ENCODE results near the gene C1orf21. TPM values are rescaled to one million over a fixed set of nuclear protein-coding genes. Genes with fewer than 3 reads are reported as not detected.

The C1orf21 gene
- total and polyA plus RNA-seq, 2 of the 4 experiments (the other 2 are of a cell fraction) = 6.4 to 9.9 TPM

DNA sequence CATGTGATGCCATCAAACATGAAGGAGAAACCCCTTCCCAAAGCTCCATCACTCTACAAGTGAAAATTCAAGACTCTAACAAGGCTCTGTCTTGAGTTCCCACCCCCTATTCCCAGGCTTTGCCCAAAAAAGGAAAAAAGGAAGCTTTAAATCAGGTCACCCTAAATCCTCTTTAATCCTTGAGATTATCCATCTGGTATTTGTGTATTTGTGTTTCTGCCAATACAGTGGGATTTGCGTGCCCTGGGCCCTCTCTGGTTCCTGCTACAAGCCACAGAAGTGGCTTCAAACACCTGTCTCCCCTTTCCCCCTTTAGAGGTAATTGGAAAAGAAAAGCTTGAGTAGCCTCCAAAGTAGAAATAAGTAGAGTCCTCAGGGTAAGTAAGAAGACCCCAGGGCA, 247.5 kb downstream of the C1orf21 start:
- POLR2A ChIA-PET (ENCODE audit: unreplicated experiment) = no interaction called here

More for the DNA sequence above, 247.5 kb downstream of the C1orf21 start:
- Histone ChIP-seq H2BK5ac (ENCODE audit: low read depth, low read length, poor library complexity, severe bottlenecking) (no peak overlapping the region), H2AK5ac (ENCODE audit: low read depth, low read length) (no peak overlapping the region), H3K56ac (ENCODE audit: extremely low read depth, insufficient read depth, low read length) (no peak overlapping the region), H2AFZ (replicated peaks; ENCODE audit: low read length, poor library complexity) (no peak overlapping the region), H2AK9ac (replicated peaks; ENCODE audit: low read depth, low read length, poor library complexity) (no peak overlapping the region), H3K9me3 (ENCODE audit: control insufficient read depth, insufficient read depth, low read length) (no peaks in the 10 kb centered on the region), H4K91ac (ENCODE audit: insufficient read depth, low read depth, low read length) (no peak overlapping the region), H3K27ac (ENCODE audit: insufficient read depth, low read length) (no peak overlapping the region), H2BK15ac (ENCODE audit: low read depth, low read length) (no peak overlapping the region), H3K14ac (replicated peaks; ENCODE audit: low read depth, low read length) (no peak overlapping the region), H3K4me2 (ENCODE audit: low read depth, low read length) (no peak overlapping the region), H3K9ac (ENCODE audit: low read depth, low read length) (no peak overlapping the region), H4K8ac (ENCODE audit: low read depth in 2 of 2, low read length in 2 of 2) (no peak overlapping the region), H3K27me3 (ENCODE audit: control insufficient read depth, insufficient read depth, low read length) (no peaks in the 10 kb centered on the region; the same call in 1 of the 2 replicates), H3K18ac (ENCODE audit: low read depth, low read length) (no peak overlapping the region), H3K36me3 (ENCODE audit: control insufficient read depth, insufficient read depth, low read length) (no peaks in the 10 kb centered on the region), H2BK120ac (ENCODE audit: low read depth, low read length) (no peak overlapping the region), H3K4me1 (ENCODE audit: control insufficient read depth, insufficient read depth, low read length) (no peaks in the 10 kb centered on the region), H3K4me3 (ENCODE audit: insufficient read depth, low read depth, low read length) (no peak overlapping the region), H3K23ac (ENCODE audit: low read depth, low read length) (no peak overlapping the region), H2BK20ac (ENCODE audit: low read depth, low read length) (no peak overlapping the region), H4K20me1 (ENCODE audit: insufficient read depth, low read length) (no peaks in the 10 kb centered on the region), H4K5ac (ENCODE audit: low read depth, low read length) (no peak overlapping the region), H3K4ac (ENCODE audit: low read depth, low read length) (no peak overlapping the region), H3K9me1 (ENCODE audit: insufficient read depth, low read length) (no peaks in the 10 kb centered on the region), H3K79me1 (ENCODE audit: low read depth in 1 of 2, low read length in 2 of 2) (no peaks in the 10 kb centered on the region)
- dilution Hi-C loops (cut with HindIII; ENCODE audit: low sequenced_read_pairs, unreplicated experiment) (no loop called here), intact Hi-C loops (cut with micrococcal nuclease) (no loop called here), in situ Hi-C loops (cut with MboI; ENCODE audit: low sequenced_read_pairs) (no loop called here)
- CTCF ChIA-PET = no interaction called here
- no peak for TF ChIP-seq CHD1 (IDR thresholded peaks at IDR 0.05; ENCODE audit: low read depth, low read length)
- TF ChIP-seq, protein P1, sequence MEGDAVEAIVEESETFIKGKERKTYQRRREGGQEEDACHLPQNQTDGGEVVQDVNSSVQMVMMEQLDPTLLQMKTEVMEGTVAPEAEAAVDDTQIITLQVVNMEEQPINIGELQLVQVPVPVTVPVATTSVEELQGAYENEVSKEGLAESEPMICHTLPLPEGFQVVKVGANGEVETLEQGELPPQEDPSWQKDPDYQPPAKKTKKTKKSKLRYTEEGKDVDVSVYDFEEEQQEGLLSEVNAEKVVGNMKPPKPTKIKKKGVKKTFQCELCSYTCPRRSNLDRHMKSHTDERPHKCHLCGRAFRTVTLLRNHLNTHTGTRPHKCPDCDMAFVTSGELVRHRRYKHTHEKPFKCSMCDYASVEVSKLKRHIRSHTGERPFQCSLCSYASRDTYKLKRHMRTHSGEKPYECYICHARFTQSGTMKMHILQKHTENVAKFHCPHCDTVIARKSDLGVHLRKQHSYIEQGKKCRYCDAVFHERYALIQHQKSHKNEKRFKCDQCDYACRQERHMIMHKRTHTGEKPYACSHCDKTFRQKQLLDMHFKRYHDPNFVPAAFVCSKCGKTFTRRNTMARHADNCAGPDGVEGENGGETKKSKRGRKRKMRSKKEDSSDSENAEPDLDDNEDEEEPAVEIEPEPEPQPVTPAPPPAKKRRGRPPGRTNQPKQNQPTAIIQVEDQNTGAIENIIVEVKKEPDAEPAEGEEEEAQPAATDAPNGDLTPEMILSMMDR (conservative IDR thresholded peaks at IDR 0.05; ENCODE audit: low read depth, low read length) = no peak
- TF ChIP-seq SMC3 (IDR thresholded peaks at IDR 0.05; ENCODE audit: low read depth, low read length) = no peak
- no peak for TF ChIP-seq RFX5 (IDR thresholded peaks at IDR 0.05; ENCODE audit: low read depth, low read length)
- no peak for TF ChIP-seq FOS (IDR thresholded peaks at IDR 0.05; ENCODE audit: low read depth, low read length)
- TF ChIP-seq NFE2L2 (IDR thresholded peaks at IDR 0.05; ENCODE audit: low read depth, low read length) = no peak
- TF ChIP-seq, protein P2, sequence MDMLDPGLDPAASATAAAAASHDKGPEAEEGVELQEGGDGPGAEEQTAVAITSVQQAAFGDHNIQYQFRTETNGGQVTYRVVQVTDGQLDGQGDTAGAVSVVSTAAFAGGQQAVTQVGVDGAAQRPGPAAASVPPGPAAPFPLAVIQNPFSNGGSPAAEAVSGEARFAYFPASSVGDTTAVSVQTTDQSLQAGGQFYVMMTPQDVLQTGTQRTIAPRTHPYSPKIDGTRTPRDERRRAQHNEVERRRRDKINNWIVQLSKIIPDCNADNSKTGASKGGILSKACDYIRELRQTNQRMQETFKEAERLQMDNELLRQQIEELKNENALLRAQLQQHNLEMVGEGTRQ (IDR thresholded peaks at IDR 0.05; ENCODE audit: low read depth, low read length) = no peak
- no peak for TF ChIP-seq CEBPB (IDR thresholded peaks at IDR 0.05; ENCODE audit: low read depth, low read length)
- TF ChIP-seq BHLHE40 (IDR thresholded peaks at IDR 0.05; ENCODE audit: low read depth, low read length) = no peak
- DNase-seq = no peak
- no peak for ATAC-seq (ENCODE audit: low read depth)
- BruUV-seq (replicated peaks) = no TSS peak
- WGBS, 2 experiments (ENCODE audit: extremely low coverage in 2 of 2, insufficient read length in 1 of 2) = no CpG with 5 or more reads among the region's 1 CpG
